Caco-2 (cell line): ENCODE measurements around the gene NDUFAB1. TPM values are rescaled to one million over a fixed set of nuclear protein-coding genes. Genes with fewer than 3 reads are reported as not detected.

Source experiments
- BruUV-seq: library from RNA; stranded (reverse); fragments of 400-500 nt; replicated peaks from 2 replicates; lab custom pipeline; 2021; lab: Mats Ljungman, UMichigan
- CTCF ChIA-PET: fragments of 300-600 bp; sonication (Branson Sonifier 250); formaldehyde crosslinking; loops from one replicate; lab custom pipeline; 2022; ENCODE audit warnings: antibody characterized with exemption; lab: Charles Lee
- POLR2A ChIA-PET: fragments of 300-600 bp; sonication (Branson Sonifier 250); formaldehyde crosslinking; loops from one replicate; lab custom pipeline; 2022; ENCODE audit warnings: antibody characterized with exemption; lab: Charles Lee
- DNase-seq, 2 experiments: peaks; one replicate each; pipeline versions ENCODE4 v3.0.0 to v3.0.0-alpha.2; 2020 to 2022
- H3K27me3 ChIP-seq: replicated peaks from 2 replicates; pipeline ENCODE4 v1.6.0; 2011; ENCODE audit warnings: low read length; ENCODE audit not compliant: control insufficient read depth, insufficient read depth
- H3K36me3 ChIP-seq: 2 replicates; pipeline ENCODE4 v1.5.1; 2011; ENCODE audit warnings: low read length; ENCODE audit not compliant: control insufficient read depth, insufficient read depth
- H3K4me1 ChIP-seq: fragments of 250-450 bp; sonication (Bioruptor Pico); 2 replicates; pipeline ENCODE4 v1.5.1; 2020; ENCODE audit warnings: mild to moderate bottlenecking
- H3K4me3 ChIP-seq: 2 replicates; pipeline ENCODE4 v1.5.1; 2011; ENCODE audit warnings: low read depth, mild to moderate bottlenecking, control low read depth, low read length
- H3K9me3 ChIP-seq: fragments of 250-450 bp; sonication (Bioruptor Pico); 2 replicates; pipeline ENCODE4 v1.5.1; 2020; ENCODE audit warnings: mild to moderate bottlenecking, moderate library complexity
- H3K27ac Mint-ChIP-seq: one replicate; pipeline ENCODE4 v1.8.0; 2022; ENCODE audit warnings: mixed read lengths; ENCODE audit not compliant: unreplicated experiment
- H3K27me3 Mint-ChIP-seq: one replicate; pipeline ENCODE4 v1.8.0; 2022; ENCODE audit warnings: mixed read lengths; ENCODE audit not compliant: insufficient read depth, unreplicated experiment
- H3K36me3 Mint-ChIP-seq: one replicate; pipeline ENCODE4 v1.8.0; 2022; ENCODE audit warnings: mild to moderate bottlenecking, mixed read lengths; ENCODE audit not compliant: insufficient read depth, unreplicated experiment
- H3K4me1 Mint-ChIP-seq: one replicate; pipeline ENCODE4 v1.8.0; 2022; ENCODE audit warnings: low read depth, mixed read lengths; ENCODE audit not compliant: unreplicated experiment
- H3K4me3 Mint-ChIP-seq: one replicate; pipeline ENCODE4 v1.8.0; 2022; ENCODE audit warnings: mild to moderate bottlenecking, moderate library complexity, mixed read lengths; ENCODE audit not compliant: unreplicated experiment
- H3K9me3 Mint-ChIP-seq: one replicate; pipeline ENCODE4 v1.8.0; 2022; ENCODE audit warnings: mixed read lengths; ENCODE audit not compliant: unreplicated experiment
- intact Hi-C: fragments of 100-400 bp; cut with micrococcal nuclease; formaldehyde crosslinking; loops from one replicate; pipeline ENCODE4 v1.10.0; 2022; ENCODE audit not compliant: unreplicated experiment
- total RNA-seq: library from RNA; stranded (reverse); gene quantifications from 2 replicates; pipeline ENCODE4 v1.2.3, GENCODE V29; 2022
- TF ChIP-seq, protein P1 (sequence below), 2 experiments: fragments of 200-600 bp in 1 of 2; IDR thresholded peaks; 1 replicate in 1 of 2; 2 replicates in 1 of 2; pipeline versions ENCODE4 v1.5.1 to v1.8.0; 2011 to 2022; ENCODE audit warnings: antibody characterized with exemption in 1 of 2, control low read depth in 1 of 2, inconsistent platforms in 1 of 2, low read depth in 1 of 2, low read length in 1 of 2, mild to moderate bottlenecking in 1 of 2, moderate library complexity in 1 of 2; ENCODE audit not compliant: insufficient read depth in 1 of 2, severe bottlenecking in 1 of 2, unreplicated experiment in 1 of 2

NDUFAB1 gene
- total RNA-seq, 1 experiment from 2014 or later: 87.1 TPM

DNA sequence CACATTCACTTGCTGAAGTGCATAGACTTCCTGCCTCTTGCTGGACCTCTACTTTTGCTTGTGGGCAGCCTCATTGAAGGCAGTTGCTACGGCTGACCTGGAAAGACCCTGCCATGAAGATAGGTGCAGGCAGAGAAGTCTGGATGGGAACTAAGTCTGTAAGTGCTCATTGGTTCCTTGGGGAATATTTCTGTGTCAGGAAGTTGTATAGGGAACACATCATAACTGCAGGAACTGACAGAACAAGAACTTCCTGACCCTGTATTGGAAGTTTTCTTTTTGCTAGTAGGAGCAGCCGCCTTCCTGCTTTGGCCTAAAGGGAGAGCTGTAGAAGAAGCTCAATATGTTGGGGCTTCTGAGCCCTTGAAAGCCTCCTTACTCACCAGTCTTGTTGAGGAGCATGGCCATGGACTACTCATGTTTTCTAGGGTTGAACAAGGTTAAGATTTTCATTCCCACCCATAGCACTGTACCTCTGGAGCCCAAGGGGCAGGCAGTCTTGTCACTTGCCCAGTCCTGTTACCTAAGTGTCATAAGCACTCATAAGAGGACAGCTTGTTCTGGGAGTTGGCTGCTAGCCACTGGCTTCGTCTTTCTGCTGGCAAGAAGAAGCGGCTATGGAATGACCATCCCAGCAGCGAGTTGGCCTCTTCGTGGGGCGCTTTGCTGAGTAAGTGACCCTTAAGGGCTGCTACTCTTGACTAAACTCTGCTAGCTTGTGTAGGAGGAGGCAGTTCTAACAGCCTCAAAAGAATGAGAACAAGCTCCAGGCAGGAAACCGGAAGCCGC lies 31.3 kb downstream of the NDUFAB1 start:
- Histone ChIP-seq H3K9me3 (no peaks in the 10 kb centered on the region), H3K4me3 (no peak overlapping the region), H3K36me3 (peaks cover 6% of the 10 kb centered on the region), H3K4me1 (no peaks in the 10 kb centered on the region), H3K27me3 (no peaks in the 10 kb centered on the region; the same call in 1 of the 2 replicates)
- Mint-ChIP-seq H3K27me3 (no peaks in the 10 kb centered on the region), H3K4me3 (no peak overlapping the region), H3K4me1 (no peaks in the 10 kb centered on the region), H3K9me3 (no peaks in the 10 kb centered on the region), H3K36me3 (peaks cover 60% of the 10 kb centered on the region), H3K27ac (no peak overlapping the region)
- TF ChIP-seq, protein P1, sequence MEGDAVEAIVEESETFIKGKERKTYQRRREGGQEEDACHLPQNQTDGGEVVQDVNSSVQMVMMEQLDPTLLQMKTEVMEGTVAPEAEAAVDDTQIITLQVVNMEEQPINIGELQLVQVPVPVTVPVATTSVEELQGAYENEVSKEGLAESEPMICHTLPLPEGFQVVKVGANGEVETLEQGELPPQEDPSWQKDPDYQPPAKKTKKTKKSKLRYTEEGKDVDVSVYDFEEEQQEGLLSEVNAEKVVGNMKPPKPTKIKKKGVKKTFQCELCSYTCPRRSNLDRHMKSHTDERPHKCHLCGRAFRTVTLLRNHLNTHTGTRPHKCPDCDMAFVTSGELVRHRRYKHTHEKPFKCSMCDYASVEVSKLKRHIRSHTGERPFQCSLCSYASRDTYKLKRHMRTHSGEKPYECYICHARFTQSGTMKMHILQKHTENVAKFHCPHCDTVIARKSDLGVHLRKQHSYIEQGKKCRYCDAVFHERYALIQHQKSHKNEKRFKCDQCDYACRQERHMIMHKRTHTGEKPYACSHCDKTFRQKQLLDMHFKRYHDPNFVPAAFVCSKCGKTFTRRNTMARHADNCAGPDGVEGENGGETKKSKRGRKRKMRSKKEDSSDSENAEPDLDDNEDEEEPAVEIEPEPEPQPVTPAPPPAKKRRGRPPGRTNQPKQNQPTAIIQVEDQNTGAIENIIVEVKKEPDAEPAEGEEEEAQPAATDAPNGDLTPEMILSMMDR (IDR thresholded peaks at IDR 0.05; ENCODE audit: insufficient read depth in 1 of 2, low read depth in 1 of 2, low read length in 1 of 2, severe bottlenecking in 1 of 2, unreplicated experiment in 1 of 2): no peak
- ChIA-PET CTCF (no interaction called here), POLR2A (interaction anchor here (1.0 kb wide), 1 partner anchor 7 kb away, joined by 4 read pairs; the partner anchor contains the start of genes EARS2 and UBFD1)
- intact Hi-C loops: no loop called here
- no TSS peak for BruUV-seq
- DNase-seq: no peak

DNA sequence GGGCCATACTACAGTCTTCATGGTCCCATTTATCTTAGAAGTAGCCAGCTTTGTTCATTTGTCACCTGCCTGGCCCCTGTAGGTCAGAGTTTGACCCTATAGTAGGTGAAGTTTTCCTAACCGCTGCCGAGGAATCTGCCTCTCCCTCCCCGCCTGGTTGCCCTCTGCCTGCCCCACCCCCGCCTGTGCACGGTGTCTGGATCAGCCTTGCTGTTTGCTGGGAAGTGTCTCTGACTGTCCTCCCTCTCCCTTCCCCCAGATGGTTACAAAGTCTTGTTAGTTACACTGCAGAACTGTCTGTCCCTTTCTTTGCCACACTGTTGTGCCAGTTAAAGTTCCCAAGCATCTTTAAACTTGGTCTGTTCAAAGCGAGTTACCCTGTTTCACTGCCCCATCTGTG lies 32.9 kb downstream of the NDUFAB1 start:
- Mint-ChIP-seq H3K9me3 (no peaks in the 10 kb centered on the region), H3K4me3 (no peak overlapping the region), H3K36me3 (peaks cover 60% of the 10 kb centered on the region), H3K27me3 (no peaks in the 10 kb centered on the region), H3K4me1 (no peaks in the 10 kb centered on the region), H3K27ac (no peak overlapping the region)
- no peaks in the 10 kb centered on the region; the same call in 1 of the 2 replicates for H3K27me3 ChIP-seq
- H3K9me3 ChIP-seq: no peaks in the 10 kb centered on the region
- no peak overlapping the region for H3K4me3 ChIP-seq
- intact Hi-C loops: no loop called here
- no peak for DNase-seq
- TF ChIP-seq, protein P1 (IDR thresholded peaks at IDR 0.05; ENCODE audit: insufficient read depth in 1 of 2, low read depth in 1 of 2, low read length in 1 of 2, severe bottlenecking in 1 of 2, unreplicated experiment in 1 of 2): no peak
- peaks cover 8% of the 10 kb centered on the region for H3K36me3 ChIP-seq
- CTCF ChIA-PET: no interaction called here
- POLR2A ChIA-PET: no interaction called here
- no TSS peak for BruUV-seq
- H3K4me1 ChIP-seq: 0 out of 2 replicates have a peak, but pooled peaks cover 6% of the 10 kb centered on the region

DNA sequence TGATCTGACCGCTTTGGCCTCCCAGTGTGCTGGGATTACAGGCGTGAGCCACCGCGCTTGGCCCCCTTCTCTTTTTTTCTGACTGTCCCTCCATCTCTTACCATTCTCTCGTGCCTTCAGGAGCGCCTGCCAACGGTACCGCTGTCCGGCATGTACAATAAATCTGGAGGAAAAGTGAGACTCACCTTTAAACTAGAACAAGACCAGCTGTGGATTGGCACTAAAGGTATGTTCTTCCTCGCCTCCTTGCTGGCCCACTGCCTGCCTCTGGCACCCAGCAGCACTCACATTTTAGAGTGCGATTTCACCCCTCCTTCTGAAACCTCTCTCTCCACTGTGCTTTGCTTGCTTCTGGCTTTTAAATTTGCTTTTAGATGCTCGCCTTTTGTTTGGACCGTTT lies 33.6 kb downstream of the NDUFAB1 start:
- Mint-ChIP-seq H3K9me3 (no peaks in the 10 kb centered on the region), H3K4me3 (no peak overlapping the region), H3K4me1 (no peaks in the 10 kb centered on the region), H3K27ac (no peak overlapping the region), H3K27me3 (no peaks in the 10 kb centered on the region), H3K36me3 (peaks cover 55% of the 10 kb centered on the region)
- intact Hi-C loops: no loop called here
- H3K4me3 ChIP-seq: no peak overlapping the region
- CTCF ChIA-PET: no interaction called here
- TF ChIP-seq, protein P1 (IDR thresholded peaks at IDR 0.05; ENCODE audit: insufficient read depth in 1 of 2, low read depth in 1 of 2, low read length in 1 of 2, severe bottlenecking in 1 of 2, unreplicated experiment in 1 of 2): no peak
- POLR2A ChIA-PET: no interaction called here
- no TSS peak for BruUV-seq
- no peak for DNase-seq
- no peaks in the 10 kb centered on the region for H3K9me3 ChIP-seq
- H3K4me1 ChIP-seq: 0 out of 2 replicates have a peak, but pooled peaks cover 6% of the 10 kb centered on the region
- H3K27me3 ChIP-seq: no peaks in the 10 kb centered on the region; the same call in 1 of the 2 replicates
- peaks cover 8% of the 10 kb centered on the region for H3K36me3 ChIP-seq
